GM19372 (cell line): ENCODE results near the gene KCNK15.

Experiments used
- ATAC-seq: cut with Tn5 transposase; IDR thresholded peaks from one replicate; pipeline ENCODE4 v1.9.1; 2021; ENCODE audit warnings: mild to moderate bottlenecking, low read depth, moderate library complexity; ENCODE audit not compliant: unreplicated experiment

KCNK15 gene

GRCh38 chr20:44781118-44781517 is 35.5 kb downstream of the KCNK15 start:
- no peak for ATAC-seq

GRCh38 chr20:44781791-44782190 is 36.1 kb downstream of the KCNK15 start:
- no peak for ATAC-seq

DNA sequence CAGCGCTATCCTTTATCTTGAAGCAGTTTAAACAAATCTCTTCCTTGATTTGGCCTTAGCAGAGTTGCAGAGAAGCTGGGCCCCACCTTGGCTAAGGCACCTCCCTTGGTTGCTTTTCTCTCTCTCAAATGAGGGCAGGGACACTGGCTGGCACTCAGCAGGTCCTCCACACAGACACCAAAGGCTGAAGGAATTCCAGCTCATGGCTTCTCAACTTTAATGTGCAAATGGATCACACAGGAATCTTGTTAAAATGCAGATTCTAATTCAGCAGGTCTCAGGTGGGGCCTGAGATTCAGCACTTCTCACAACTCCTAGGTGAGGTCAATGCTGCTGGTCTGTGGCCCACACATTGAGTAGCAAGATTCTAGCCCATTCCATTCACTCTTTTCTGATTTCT is 39.0 kb downstream of the KCNK15 start:
- no peak for ATAC-seq

GRCh38 chr20:44785768-44786167 is 40.1 kb downstream of the KCNK15 start:
- ATAC-seq, result no peak

- ATAC-seq, result no peak
Measured at GRCh38 chr20:44787299-44787698, 41.6 kb downstream of the KCNK15 start.

DNA sequence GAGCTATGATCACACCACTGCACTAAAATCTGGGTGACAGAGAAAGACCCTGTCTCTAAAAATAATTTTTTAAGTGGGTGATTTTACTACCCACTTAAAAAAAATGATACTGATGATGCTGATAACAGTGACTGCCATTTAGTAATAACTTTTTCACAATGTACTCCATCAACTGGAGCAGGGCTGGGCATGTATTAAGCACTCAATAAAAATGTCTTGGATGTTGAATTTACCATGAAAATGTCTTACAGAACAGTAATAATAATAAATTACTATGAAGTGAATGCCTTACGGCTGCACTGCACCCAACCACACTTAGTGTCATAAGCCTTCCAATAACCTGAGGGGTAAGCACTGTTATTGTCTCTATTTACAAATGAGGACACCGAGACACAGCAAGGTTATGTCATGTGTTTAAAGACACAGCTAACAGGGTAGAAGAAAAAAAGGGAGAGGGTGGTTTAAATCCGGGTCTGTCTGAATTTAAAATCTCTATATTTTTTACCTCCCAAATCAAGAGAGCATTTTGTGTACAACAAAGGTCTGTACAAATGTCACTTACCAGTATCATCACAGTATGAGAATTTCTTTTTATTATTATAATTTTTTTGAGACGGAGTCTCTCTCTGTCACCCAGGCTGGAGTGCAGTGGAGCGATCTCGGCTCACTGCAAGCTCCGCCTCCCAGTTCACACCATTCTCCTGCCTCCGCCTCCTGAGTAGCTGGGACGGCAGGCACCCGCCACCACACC is 43.2 kb downstream of the KCNK15 start:
- ATAC-seq, result no peak

- ATAC-seq, result no peak
Measured at GRCh38 chr20:44790638-44791393, 45.2 kb downstream of the KCNK15 start.

DNA sequence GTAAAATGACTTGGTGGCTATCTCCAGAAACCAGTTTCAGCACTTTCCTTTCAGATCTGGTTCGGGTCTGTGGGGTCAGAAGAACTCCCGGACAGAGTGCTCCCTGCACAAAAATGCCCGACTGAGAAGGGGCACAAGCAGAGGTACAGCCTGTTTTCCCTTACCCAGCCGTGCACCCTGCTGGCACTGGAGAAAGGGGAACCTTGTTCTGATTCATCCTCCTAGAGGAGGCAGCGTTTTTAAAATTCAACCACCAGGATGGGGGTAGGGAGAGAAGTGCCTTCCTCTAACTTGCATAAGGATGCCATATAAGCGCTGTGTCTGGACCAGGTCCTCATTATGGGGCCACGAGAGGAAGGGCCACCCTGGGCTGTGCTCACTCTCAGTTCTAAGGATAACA is 47.1 kb downstream of the KCNK15 start:
- ATAC-seq, result no peak

- ATAC-seq, result no peak
Measured at GRCh38 chr20:44795836-44796235, 50.2 kb downstream of the KCNK15 start.

- no peak for ATAC-seq
Measured at GRCh38 chr20:44796311-44796710, 50.6 kb downstream of the KCNK15 start.

DNA sequence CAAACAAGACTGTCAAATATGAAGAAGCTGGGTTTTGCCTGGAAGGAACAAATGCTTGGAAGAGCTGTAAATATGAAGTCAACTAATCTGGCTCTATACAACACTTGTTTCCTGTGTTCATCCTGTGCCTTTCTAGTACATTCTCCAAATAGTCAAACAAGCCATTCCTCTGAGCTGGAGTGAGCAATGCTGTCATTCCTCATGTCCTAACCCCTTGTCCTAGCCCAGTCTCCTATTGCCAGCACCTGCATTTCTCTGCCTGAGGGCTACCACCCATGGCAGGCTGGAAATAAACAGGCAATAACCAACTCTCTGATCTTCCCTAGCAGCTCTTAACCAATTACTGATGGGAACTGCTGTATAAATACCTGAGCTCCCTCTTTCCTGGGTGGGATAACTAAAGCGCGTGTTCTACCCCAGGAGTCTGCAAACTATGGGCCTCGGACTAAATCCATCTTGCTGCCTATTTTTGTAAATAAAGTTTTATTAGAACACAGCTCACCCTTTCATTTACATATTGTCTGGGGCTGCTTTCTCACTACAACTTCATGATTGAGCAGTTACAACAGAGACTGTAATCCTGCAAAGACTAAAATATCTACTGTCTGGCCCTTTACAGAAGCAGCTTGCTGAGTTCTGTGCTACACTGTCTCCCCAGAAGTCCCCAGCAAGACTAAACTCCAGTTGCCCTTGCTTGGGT is 51.2 kb downstream of the KCNK15 start:
- no peak for ATAC-seq

DNA sequence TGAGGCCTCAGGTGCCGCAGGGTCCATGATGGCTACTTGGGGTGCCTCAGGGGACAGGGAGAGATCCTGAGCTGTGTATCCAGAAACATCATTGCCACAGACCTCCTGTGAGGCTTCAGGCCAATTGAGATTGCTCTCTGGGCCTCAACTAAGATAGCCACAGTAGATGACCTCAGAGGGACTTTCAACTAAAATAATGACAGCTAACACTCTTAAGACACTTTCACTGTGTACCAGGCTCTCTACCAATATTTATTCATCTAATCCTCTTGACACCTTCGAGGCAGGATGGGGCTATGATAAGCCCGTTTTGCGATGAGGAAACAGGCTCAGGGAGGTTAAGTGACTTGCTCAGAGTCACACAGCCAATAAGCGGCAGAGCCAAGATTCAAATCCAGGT is 54.0 kb downstream of the KCNK15 start:
- ATAC-seq, result no peak

DNA sequence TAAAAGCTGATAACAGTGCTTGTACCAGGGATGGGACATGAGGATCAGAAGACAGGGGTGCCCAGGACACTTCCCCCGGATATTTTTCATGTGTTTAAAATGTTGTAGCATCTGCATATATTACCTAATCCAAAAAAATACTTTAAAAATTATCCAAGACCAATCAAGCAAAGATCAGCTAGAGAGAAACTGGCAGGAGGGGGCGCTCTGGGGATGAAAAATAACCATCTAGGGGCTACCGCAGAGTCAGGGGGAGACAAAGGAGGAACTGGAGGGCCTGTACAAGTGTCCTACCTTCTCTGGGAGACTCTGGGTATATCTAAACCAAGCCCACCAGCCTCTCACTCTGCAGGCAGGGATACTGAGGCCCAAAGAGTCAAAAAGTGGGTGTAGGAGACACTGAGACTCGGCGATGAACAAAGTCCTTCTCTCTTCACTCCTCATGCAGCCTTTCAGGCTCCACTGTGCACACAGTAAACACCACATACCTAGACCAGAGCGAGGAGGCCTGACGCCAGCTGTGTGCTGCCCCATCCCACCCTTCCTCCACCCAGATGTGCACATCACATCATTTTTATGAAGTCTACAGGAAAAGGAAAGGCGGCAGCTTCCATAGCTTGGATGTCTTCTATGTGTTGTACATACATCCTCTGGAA is 54.9 kb downstream of the KCNK15 start:
- ATAC-seq, result no peak
